BE2C (cell line): ENCODE measurements around the gene NFIB.

Experiments
- DNase-seq: peaks from one replicate; pipeline ENCODE4 v3.0.0-alpha.2; 2020
- H3K27me3 ChIP-seq: fragments of 250-450 bp; sonication (Bioruptor Pico); 2 replicates; pipeline ENCODE4 v1.5.1; 2020; ENCODE audit warnings: mild to moderate bottlenecking
- H3K36me3 ChIP-seq: fragments of 250-450 bp; sonication (Bioruptor Pico); 2 replicates; pipeline ENCODE4 v1.5.1; 2020; ENCODE audit warnings: mild to moderate bottlenecking
- H3K4me1 ChIP-seq: fragments of 250-450 bp; sonication (Bioruptor Pico); 2 replicates; pipeline ENCODE4 v1.5.1; 2020
- H3K4me3 ChIP-seq: 2 replicates; pipeline ENCODE4 v1.5.1; 2011; ENCODE audit warnings: low read depth, low read length
- H3K9me3 ChIP-seq: fragments of 250-450 bp; sonication (Bioruptor Pico); 2 replicates; pipeline ENCODE4 v1.5.1; 2020
- CTCF ChIP-seq: IDR thresholded peaks from 2 replicates; pipeline ENCODE4 v1.5.1; 2012; ENCODE audit warnings: mild to moderate bottlenecking, low read depth, low read length

Gene NFIB

GRCh38 chr9:14203356-14204056 lies 110.4 kb downstream of the NFIB start:
- Histone ChIP-seq H3K4me3 (peak overlapping the region; percentile 5; the same call in 1 of the 2 replicates), H3K4me1 (peaks cover 34% of the 10 kb centered on the region), H3K36me3 (no peaks in the 10 kb centered on the region), H3K27me3 (no peaks in the 10 kb centered on the region), H3K9me3 (no peaks in the 10 kb centered on the region)
- TF ChIP-seq CTCF, result no peak
- DNase-seq, result peak; percentile 44

- peak; percentile 86 for DNase-seq
Observed at GRCh38 chr9:14198841-14199455, 115.0 kb downstream of the NFIB start.

GRCh38 chr9:14198047-14198840 lies 115.7 kb downstream of the NFIB start:
- no peaks in the 10 kb centered on the region for H3K9me3 ChIP-seq

More at GRCh38 chr9:14198841-14199455, 115.0 kb downstream of the NFIB start:
- Histone ChIP-seq H3K4me1 (peaks cover 29% of the 10 kb centered on the region), H3K27me3 (no peaks in the 10 kb centered on the region), H3K36me3 (no peaks in the 10 kb centered on the region), H3K4me3 (no peak overlapping the region), H3K9me3 (no peaks in the 10 kb centered on the region)
- no peak for TF ChIP-seq CTCF

GRCh38 chr9:14197325-14197858 lies 116.5 kb downstream of the NFIB start:
- H3K4me1 ChIP-seq, result peaks cover 29% of the 10 kb centered on the region
- TF ChIP-seq CTCF, result no peak
- no peak overlapping the region for H3K4me3 ChIP-seq
- no peaks in the 10 kb centered on the region for H3K36me3 ChIP-seq
- DNase-seq, result no peak
- no peaks in the 10 kb centered on the region for H3K9me3 ChIP-seq
- no peaks in the 10 kb centered on the region for H3K27me3 ChIP-seq

More at GRCh38 chr9:14198047-14198840, 115.7 kb downstream of the NFIB start:
- Histone ChIP-seq H3K4me3 (no peak overlapping the region), H3K36me3 (no peaks in the 10 kb centered on the region), H3K4me1 (peaks cover 29% of the 10 kb centered on the region), H3K27me3 (no peaks in the 10 kb centered on the region)
- no peak for DNase-seq
- TF ChIP-seq CTCF, result no peak

- no peak for DNase-seq
- H3K4me3 ChIP-seq, result no peak overlapping the region
- H3K27me3 ChIP-seq, result no peaks in the 10 kb centered on the region
- H3K9me3 ChIP-seq, result no peaks in the 10 kb centered on the region
- peaks cover 28% of the 10 kb centered on the region for H3K4me1 ChIP-seq
- no peaks in the 10 kb centered on the region for H3K36me3 ChIP-seq
- TF ChIP-seq CTCF, result no peak
Observed at GRCh38 chr9:14193328-14193990, 120.5 kb downstream of the NFIB start.
